K562 (cell line): ENCODE measurements around the gene RBM17. TPM values are rescaled to one million over a fixed set of nuclear protein-coding genes. Genes with fewer than 3 reads are reported as not detected.

Experiments
- ATF7 ChIP-seq: fragments of 450-650 bp; IDR thresholded peaks from 2 replicates; pipeline ENCODE4 v1.7.1; 2014; ENCODE audit warnings: mild to moderate bottlenecking, moderate library complexity
- CTBP1 ChIP-seq: fragments of 450-650 bp; IDR thresholded peaks from 2 replicates; pipeline ENCODE4 v1.6.1; 2016; ENCODE audit warnings: borderline replicate concordance
- DPF2 ChIP-seq: fragments of 450-650 bp; IDR thresholded peaks from 2 replicates; pipeline ENCODE4 v1.6.1; 2016
- GATA2 ChIP-seq: sonication (generic); formaldehyde crosslinking; IDR thresholded peaks from 2 replicates; pipeline ENCODE4 v1.4.0; 2020; ENCODE audit warnings: mild to moderate bottlenecking, missing genetic modification reagents
- HDAC2 ChIP-seq: fragments of 450-650 bp; IDR thresholded peaks from 2 replicates; pipeline ENCODE4 v1.6.1; 2016; ENCODE audit warnings: mild to moderate bottlenecking
- MTA3 ChIP-seq: fragments of 450-650 bp; formaldehyde crosslinking; IDR thresholded peaks from 2 replicates; pipeline ENCODE4 v1.6.1; 2017; ENCODE audit warnings: mild to moderate bottlenecking, borderline replicate concordance
- NR2C1 ChIP-seq, 2 experiments: fragments of 450-650 bp; IDR thresholded peaks; 2 replicates each; pipeline ENCODE4 v1.6.1; 2017; ENCODE audit warnings: mild to moderate bottlenecking in 2 of 2, antibody characterized with exemption in 1 of 2, inconsistent platforms in 1 of 2, missing compliant biosample characterization in 1 of 2, missing genetic modification characterization in 1 of 2
- POLR2A ChIP-seq: fragments of 450-650 bp; conservative IDR thresholded peaks from 2 replicates; pipeline ENCODE4 v1.6.1; 2016
- RAD21 ChIP-seq, 2 experiments: fragments of 250-450 bp in 1 of 2; fragments of 450-650 bp in 1 of 2; sonication (Bioruptor Pico) in 1 of 2; formaldehyde crosslinking in 1 of 2; IDR thresholded peaks in 1 of 2; conservative IDR thresholded peaks in 1 of 2; 2 replicates each; pipeline versions ENCODE4 v1.4.0 to v1.8.0; 2020 to 2022; ENCODE audit warnings: mild to moderate bottlenecking in 2 of 2, moderate library complexity in 1 of 2
- RCOR1 ChIP-seq, 2 experiments: IDR thresholded peaks; 2 replicates each; pipeline ENCODE4 v1.6.1; 2012; ENCODE audit warnings: low read depth in 2 of 2, low read length in 2 of 2, borderline replicate concordance in 1 of 2, improper control_type of control experiment in 1 of 2
- REST ChIP-seq, 2 experiments: fragments of 450-650 bp; formaldehyde crosslinking in 1 of 2; IDR thresholded peaks; 2 replicates each; pipeline versions ENCODE4 v1.4.0 to v1.6.1; 2014 to 2020; ENCODE audit warnings: mild to moderate bottlenecking in 2 of 2, borderline replicate concordance in 1 of 2, low read depth in 1 of 2
- TAL1 ChIP-seq: fragments of 450-650 bp; IDR thresholded peaks from 2 replicates; pipeline ENCODE4 v1.6.1; 2016; ENCODE audit warnings: mild to moderate bottlenecking
- TCF3 ChIP-seq: sonication (generic); formaldehyde crosslinking; IDR thresholded peaks from 2 replicates; pipeline ENCODE4 v1.4.0; 2020; ENCODE audit warnings: mild to moderate bottlenecking, missing genetic modification reagents
- TEAD4 ChIP-seq, 2 experiments: sonication (generic) in 1 of 2; formaldehyde crosslinking in 1 of 2; IDR thresholded peaks; 2 replicates each; pipeline versions ENCODE4 v1.6.1 to v1.8.0; 2012 to 2022; ENCODE audit warnings: borderline replicate concordance in 1 of 2, inconsistent platforms in 1 of 2, low read length in 1 of 2, mild to moderate bottlenecking in 1 of 2, missing genetic modification reagents in 1 of 2
- polyA plus RNA-seq, 8 experiments: library from polyadenylated mRNA; depleted of rRNA in 4 of 8; stranded (reverse) in 5 of 8; unstranded in 3 of 8; fragments of >200 nt; fragmentation: Nextera tagmentation in 2 of 8; fragmentation: Illumina TruSeq in 1 of 8; extraction: Ambion mirVana in 2 of 8; extraction: Trizol in 1 of 8; gene quantifications; 2 replicates each; pipeline versions ENCODE4 v1.2.1 to v1.2.3, GENCODE V29; 2011 to 2014; ENCODE audit warnings: inconsistent platforms in 1 of 8, missing spikeins in 1 of 8
- total RNA-seq, 7 experiments: library from RNA; depleted of rRNA in 6 of 7; stranded (reverse); fragments of >200 nt in 6 of 7; fragmentation: Illumina TruSeq in 2 of 7; extraction: Trizol in 2 of 7; gene quantifications; 2 replicates each; pipeline versions ENCODE4 v1.2.1 to v1.2.3, GENCODE V29; 2011 to 2021; ENCODE audit warnings: low replicate concordance in 1 of 7

Gene RBM17
- total and polyA plus RNA-seq, 9 of the 15 experiments (the other 6 are each of a cell fraction or from before 2014, with no cell fraction given), result 23.6 to 217 (median 124) TPM

GRCh38 chr10:6164271-6165095 is 75.6 kb downstream of the RBM17 start (continued):
- TF ChIP-seq NR2C1 (IDR thresholded peaks at IDR 0.05) (no peak), NR2C1 (tag; IDR thresholded peaks at IDR 0.05) (0 out of 2 replicates have a peak, but pooled peaks have one; percentile 6), MTA3 (peak; percentile 42; the same call in 1 of the 2 replicates), RAD21 (CRISPR knock-in tag; conservative IDR thresholded peaks at IDR 0.05 in 1 of 2, IDR thresholded peaks at IDR 0.05 in 1 of 2) (0 out of 4 replicates have a peak, but pooled peaks of 1 of the 2 experiments have one; percentile 5), HDAC2 (0 out of 2 replicates have a peak, but pooled peaks have one; percentile 22), RCOR1 (IDR thresholded peaks at IDR 0.05; ENCODE audit: borderline replicate concordance in 1 of 2, low read depth in 2 of 2, low read length in 2 of 2) (0 out of 4 replicates have a peak, but pooled peaks of 1 of the 2 experiments have one; percentile 40), GATA2 (CRISPR knock-in tag) (0 out of 2 replicates have a peak, but pooled peaks have one; percentile 6), REST (IDR thresholded peaks at IDR 0.05; ENCODE audit: borderline replicate concordance) (no peak), REST (CRISPR knock-in tag; IDR thresholded peaks at IDR 0.05; ENCODE audit: low read depth) (0 out of 2 replicates have a peak, but pooled peaks have one; percentile 0), TAL1 (peak; percentile 4; the same call in 1 of the 2 replicates), POLR2A (peak; percentile 39; the same call in 1 of the 2 replicates), DPF2 (peak; percentile 33; the same call in 1 of the 2 replicates), TEAD4 (IDR thresholded peaks at IDR 0.05; ENCODE audit: low read length) (0 out of 2 replicates have a peak, but pooled peaks have one; percentile 21), TEAD4 (CRISPR knock-in tag; IDR thresholded peaks at IDR 0.05; ENCODE audit: borderline replicate concordance) (no peak), TCF3 (CRISPR knock-in tag) (peak; percentile 27; the same call in 1 of the 2 replicates), CTBP1 (0 out of 2 replicates have a peak, but pooled peaks have one; percentile 34), ATF7 (0 out of 2 replicates have a peak, but pooled peaks have one; percentile 24)
